ENCODE measurements around the gene VPS11. TPM values are rescaled to one million over a fixed set of nuclear protein-coding genes. Genes with fewer than 3 reads are reported as not detected.
"Not testable (repeated sequence)": the region's sequence is repeated elsewhere in the genome, so short reads cannot be mapped to it uniquely, and the experiment has no call there.

VPS11 gene
- total and polyA plus RNA-seq, 4 donors: 28.1 to 57.8 (median 49.6) TPM

GRCh38 chr11:119033421-119033820 is 34.2 kb upstream of the VPS11 start:
- DNase-seq (ENCODE audit: low read depth in 4 of 6, low spot score in 6 of 6); H3K36me3 ChIP-seq (ENCODE audit: control insufficient read depth, insufficient read depth, low read length); H3K9me3 ChIP-seq (ENCODE audit: control insufficient read depth, insufficient read depth, low read length); H3K27me3 ChIP-seq (ENCODE audit: control insufficient read depth, insufficient read depth, low read length); H3K4me3 ChIP-seq (ENCODE audit: low read depth, low read length); H3K27ac ChIP-seq (ENCODE audit: low read depth, low read length): not testable (repeated sequence)
- H3K4me1 ChIP-seq (ENCODE audit: control insufficient read depth, insufficient read depth, low read length): peaks cover 28% of the 10 kb centered on the region
- 93% methylated on average over 3 of the region's 10 CpGs for WGBS (ENCODE audit: insufficient coverage)

GRCh38 chr11:119034813-119035212 is 32.8 kb upstream of the VPS11 start:
- Histone ChIP-seq H3K4me3 (ENCODE audit: low read depth, low read length) (no peak overlapping the region), H3K4me1 (ENCODE audit: control insufficient read depth, insufficient read depth, low read length) (peaks cover 14% of the 10 kb centered on the region), H3K9me3 (ENCODE audit: control insufficient read depth, insufficient read depth, low read length) (no peaks in the 10 kb centered on the region), H3K27me3 (ENCODE audit: control insufficient read depth, insufficient read depth, low read length) (no peaks in the 10 kb centered on the region), H3K27ac (ENCODE audit: low read depth, low read length) (no peak overlapping the region), H3K36me3 (ENCODE audit: control insufficient read depth, insufficient read depth, low read length) (no peaks in the 10 kb centered on the region)
- no peak for DNase-seq (ENCODE audit: low read depth in 4 of 6, low spot score in 6 of 6)
- 100% methylated on average over 1 of the region's 3 CpGs for WGBS (ENCODE audit: insufficient coverage)

GRCh38 chr11:119038884-119039283 is 28.7 kb upstream of the VPS11 start:
- no peak for DNase-seq (ENCODE audit: low read depth in 4 of 6, low spot score in 6 of 6)
- Histone ChIP-seq H3K4me3 (ENCODE audit: low read depth, low read length) (no peak overlapping the region), H3K27ac (ENCODE audit: low read depth, low read length) (no peak overlapping the region), H3K27me3 (ENCODE audit: control insufficient read depth, insufficient read depth, low read length) (no peaks in the 10 kb centered on the region), H3K9me3 (ENCODE audit: control insufficient read depth, insufficient read depth, low read length) (no peaks in the 10 kb centered on the region), H3K36me3 (ENCODE audit: control insufficient read depth, insufficient read depth, low read length) (no peaks in the 10 kb centered on the region), H3K4me1 (ENCODE audit: control insufficient read depth, insufficient read depth, low read length) (no peaks in the 10 kb centered on the region)
- WGBS (ENCODE audit: insufficient coverage): 91% methylated on average over 2 of the region's 5 CpGs

GRCh38 chr11:119039471-119039870 is 28.1 kb upstream of the VPS11 start:
- H3K4me1 ChIP-seq (ENCODE audit: control insufficient read depth, insufficient read depth, low read length); H3K27me3 ChIP-seq (ENCODE audit: control insufficient read depth, insufficient read depth, low read length); H3K4me3 ChIP-seq (ENCODE audit: low read depth, low read length); H3K27ac ChIP-seq (ENCODE audit: low read depth, low read length); DNase-seq (ENCODE audit: low read depth in 4 of 6, low spot score in 6 of 6); H3K36me3 ChIP-seq (ENCODE audit: control insufficient read depth, insufficient read depth, low read length); H3K9me3 ChIP-seq (ENCODE audit: control insufficient read depth, insufficient read depth, low read length): not testable (repeated sequence)
- WGBS (ENCODE audit: insufficient coverage): no CpG with 5 or more reads among the region's 11 CpGs

GRCh38 chr11:119041821-119042514 is 25.6 kb upstream of the VPS11 start:
- H3K36me3 ChIP-seq (ENCODE audit: control insufficient read depth, insufficient read depth, low read length): peaks cover 26% of the 10 kb centered on the region
- H3K27me3 ChIP-seq (ENCODE audit: control insufficient read depth, insufficient read depth, low read length): no peaks in the 10 kb centered on the region
- H3K27ac ChIP-seq (ENCODE audit: low read depth, low read length): no peak overlapping the region
- H3K4me1 ChIP-seq (ENCODE audit: control insufficient read depth, insufficient read depth, low read length): no peaks in the 10 kb centered on the region
- no peak overlapping the region for H3K4me3 ChIP-seq (ENCODE audit: low read depth, low read length)
- WGBS (ENCODE audit: insufficient coverage): 100% methylated on average over 2 of the region's 4 CpGs
- DNase-seq (ENCODE audit: low read depth in 4 of 6, low spot score in 6 of 6): no peak
- H3K9me3 ChIP-seq (ENCODE audit: control insufficient read depth, insufficient read depth, low read length): no peaks in the 10 kb centered on the region

- no peaks in the 10 kb centered on the region for H3K27me3 ChIP-seq (ENCODE audit: control insufficient read depth, insufficient read depth, low read length)
- no peaks in the 10 kb centered on the region for H3K4me1 ChIP-seq (ENCODE audit: control insufficient read depth, insufficient read depth, low read length)
- no peak overlapping the region for H3K27ac ChIP-seq (ENCODE audit: low read depth, low read length)
- DNase-seq (ENCODE audit: low read depth in 4 of 6, low spot score in 6 of 6): no peak
- no peaks in the 10 kb centered on the region for H3K9me3 ChIP-seq (ENCODE audit: control insufficient read depth, insufficient read depth, low read length)
- no peak overlapping the region for H3K4me3 ChIP-seq (ENCODE audit: low read depth, low read length)
- WGBS (ENCODE audit: insufficient coverage): 97% methylated on average over 4 of the region's 9 CpGs
- peaks cover 35% of the 10 kb centered on the region for H3K36me3 ChIP-seq (ENCODE audit: control insufficient read depth, insufficient read depth, low read length)
Measured at GRCh38 chr11:119042927-119043326, 24.7 kb upstream of the VPS11 start.

- WGBS (ENCODE audit: insufficient coverage): 75% methylated on average over 2 of the region's 6 CpGs
- H3K27me3 ChIP-seq (ENCODE audit: control insufficient read depth, insufficient read depth, low read length): no peaks in the 10 kb centered on the region
- peaks cover 53% of the 10 kb centered on the region for H3K36me3 ChIP-seq (ENCODE audit: control insufficient read depth, insufficient read depth, low read length)
- no peak for DNase-seq (ENCODE audit: low read depth in 4 of 6, low spot score in 6 of 6)
- H3K4me3 ChIP-seq (ENCODE audit: low read depth, low read length): no peak overlapping the region
- H3K27ac ChIP-seq (ENCODE audit: low read depth, low read length): no peak overlapping the region
- H3K9me3 ChIP-seq (ENCODE audit: control insufficient read depth, insufficient read depth, low read length): no peaks in the 10 kb centered on the region
- H3K4me1 ChIP-seq (ENCODE audit: control insufficient read depth, insufficient read depth, low read length): no peaks in the 10 kb centered on the region
Measured at GRCh38 chr11:119044708-119045107, 22.9 kb upstream of the VPS11 start.

- Histone ChIP-seq H3K4me1 (ENCODE audit: control insufficient read depth, insufficient read depth, low read length) (no peaks in the 10 kb centered on the region), H3K27me3 (ENCODE audit: control insufficient read depth, insufficient read depth, low read length) (no peaks in the 10 kb centered on the region), H3K4me3 (ENCODE audit: low read depth, low read length) (no peak overlapping the region), H3K27ac (ENCODE audit: low read depth, low read length) (no peak overlapping the region), H3K36me3 (ENCODE audit: control insufficient read depth, insufficient read depth, low read length) (peaks cover 67% of the 10 kb centered on the region), H3K9me3 (ENCODE audit: control insufficient read depth, insufficient read depth, low read length) (no peaks in the 10 kb centered on the region)
- no peak for DNase-seq (ENCODE audit: low read depth in 4 of 6, low spot score in 6 of 6)
- 99% methylated on average over 6 of the region's 6 CpGs for WGBS (ENCODE audit: insufficient coverage)
Measured at GRCh38 chr11:119046489-119046888, 21.1 kb upstream of the VPS11 start.

- Histone ChIP-seq H3K27me3 (ENCODE audit: control insufficient read depth, insufficient read depth, low read length) (no peaks in the 10 kb centered on the region), H3K4me1 (ENCODE audit: control insufficient read depth, insufficient read depth, low read length) (no peaks in the 10 kb centered on the region), H3K9me3 (ENCODE audit: control insufficient read depth, insufficient read depth, low read length) (no peaks in the 10 kb centered on the region), H3K4me3 (ENCODE audit: low read depth, low read length) (no peak overlapping the region), H3K36me3 (ENCODE audit: control insufficient read depth, insufficient read depth, low read length) (peaks cover 75% of the 10 kb centered on the region), H3K27ac (ENCODE audit: low read depth, low read length) (no peak overlapping the region)
- WGBS (ENCODE audit: insufficient coverage): 96% methylated on average over 6 of the region's 6 CpGs
- DNase-seq (ENCODE audit: low read depth in 4 of 6, low spot score in 6 of 6): no peak
Measured at GRCh38 chr11:119047205-119047604, 20.4 kb upstream of the VPS11 start.

- Histone ChIP-seq H3K27me3 (ENCODE audit: control insufficient read depth, insufficient read depth, low read length) (no peaks in the 10 kb centered on the region), H3K27ac (ENCODE audit: low read depth, low read length) (no peak overlapping the region), H3K4me1 (ENCODE audit: control insufficient read depth, insufficient read depth, low read length) (no peaks in the 10 kb centered on the region), H3K9me3 (ENCODE audit: control insufficient read depth, insufficient read depth, low read length) (no peaks in the 10 kb centered on the region), H3K4me3 (ENCODE audit: low read depth, low read length) (no peak overlapping the region), H3K36me3 (ENCODE audit: control insufficient read depth, insufficient read depth, low read length) (peaks cover 89% of the 10 kb centered on the region)
- no peak for DNase-seq (ENCODE audit: low read depth in 4 of 6, low spot score in 6 of 6)
- 93% methylated on average over 7 of the region's 9 CpGs for WGBS (ENCODE audit: insufficient coverage)
Measured at GRCh38 chr11:119048644-119049043, 19.0 kb upstream of the VPS11 start.
